SHP77 treated with DMSO at 0.1 percent for 48 hours (cell line): Measurements from ENCODE around the gene DNAJC11.
"Not testable (repeated sequence)": the region's sequence is repeated elsewhere in the genome, so short reads cannot be mapped to it uniquely, and the experiment has no call there.

Experiments
- DNase-seq: peaks from one replicate; lab custom pipeline; 2025; lab: John Stamatoyannopoulos, UW

DNAJC11 gene

GRCh38 chr1:6652986-6653385 is 48.6 kb downstream of the DNAJC11 start:
- DNase-seq: no peak

GRCh38 chr1:6651909-6652308 is 49.7 kb downstream of the DNAJC11 start:
- no peak for DNase-seq

GRCh38 chr1:6648556-6648955 is 53.1 kb downstream of the DNAJC11 start:
- DNase-seq: no peak

- peak; percentile 2 for DNase-seq
Measured at GRCh38 chr1:6646499-6647148, 55.0 kb downstream of the DNAJC11 start.

GRCh38 chr1:6645018-6645417 is 56.6 kb downstream of the DNAJC11 start:
- no peak for DNase-seq

GRCh38 chr1:6640867-6641266 is 60.7 kb downstream of the DNAJC11 start:
- DNase-seq: not testable (repeated sequence)

- no peak for DNase-seq
Measured at GRCh38 chr1:6638226-6638625, 63.4 kb downstream of the DNAJC11 start.

GRCh38 chr1:6637770-6638169 is 63.8 kb downstream of the DNAJC11 start:
- DNase-seq: no peak

GRCh38 chr1:6636778-6637177 is 64.8 kb downstream of the DNAJC11 start:
- DNase-seq: not testable (repeated sequence)

- no peak for DNase-seq
Measured at GRCh38 chr1:6635910-6636760, 65.5 kb downstream of the DNAJC11 start.

- no peak for DNase-seq
Measured at GRCh38 chr1:6635161-6635909, 66.3 kb downstream of the DNAJC11 start.

- DNase-seq: no peak
Measured at GRCh38 chr1:6634371-6635052, 67.1 kb downstream of the DNAJC11 start.

GRCh38 chr1:6632588-6633514 is 68.8 kb downstream of the DNAJC11 start:
- no peak for DNase-seq

GRCh38 chr1:6631058-6631457 is 70.6 kb downstream of the DNAJC11 start:
- DNase-seq: no peak

GRCh38 chr1:6630027-6630426 is 71.6 kb downstream of the DNAJC11 start:
- no peak for DNase-seq

- no peak for DNase-seq
Measured at GRCh38 chr1:6628971-6629479, 72.6 kb downstream of the DNAJC11 start.

- no peak for DNase-seq
Measured at GRCh38 chr1:6627841-6628545, 73.6 kb downstream of the DNAJC11 start.

- DNase-seq: no peak
Measured at GRCh38 chr1:6627031-6627430, 74.6 kb downstream of the DNAJC11 start.

GRCh38 chr1:6625584-6626149 is 75.9 kb downstream of the DNAJC11 start:
- no peak for DNase-seq
